Keratinocyte (primary cell): Measurements from ENCODE around the gene NUTF2. TPM values are rescaled to one million over a fixed set of nuclear protein-coding genes. Genes with fewer than 3 reads are reported as not detected.

Source experiments
- DNase-seq: peaks from one replicate; pipeline ENCODE4 v3.0.0-alpha.2; 2011; ENCODE audit warnings: low read depth, missing footprints, low spot score
- FAIRE-seq: peaks from 2 replicates; lab custom pipeline; 2011; peaks lifted over from hg19 to GRCh38; lab: Jason Lieb, UNC
- H2AFZ ChIP-seq: 2 replicates; pipeline ENCODE4 v1.6.0; 2012; ENCODE audit warnings: low read length, control low read depth, inconsistent platforms; ENCODE audit not compliant: control insufficient read depth
- H3K27ac ChIP-seq: 2 replicates; pipeline ENCODE4 v1.5.1; 2011; ENCODE audit warnings: low read length; ENCODE audit not compliant: control insufficient read depth, insufficient read depth
- H3K27me3 ChIP-seq: 3 replicates; pipeline ENCODE4 v1.6.0; 2011; ENCODE audit warnings: low read length; ENCODE audit not compliant: control insufficient read depth, insufficient read depth; ENCODE audit errors: extremely low read depth
- H3K36me3 ChIP-seq, 2 experiments: 2 replicates in 1 of 2; 3 replicates in 1 of 2; pipeline ENCODE4 v1.5.1; 2011; ENCODE audit warnings: low read length in 2 of 2, mild to moderate bottlenecking in 1 of 2; ENCODE audit not compliant: control insufficient read depth in 2 of 2, insufficient read depth in 2 of 2; ENCODE audit errors: extremely low read depth in 1 of 2
- H3K4me1 ChIP-seq: 3 replicates; pipeline ENCODE4 v1.5.1; 2011; ENCODE audit warnings: low read length; ENCODE audit not compliant: control insufficient read depth, insufficient read depth; ENCODE audit errors: extremely low read depth
- H3K4me2 ChIP-seq: 3 replicates; pipeline ENCODE4 v1.6.0; 2011; ENCODE audit warnings: low read depth, low read length; ENCODE audit not compliant: control insufficient read depth, insufficient read depth; ENCODE audit errors: extremely low read depth
- H3K4me3 ChIP-seq, 3 experiments: fragments of 200-600 bp in 1 of 3; sonication (generic) in 1 of 3; 2 replicates in 2 of 3; 3 replicates in 1 of 3; pipeline ENCODE4 v1.5.1; 2011 to 2016; ENCODE audit warnings: low read length in 3 of 3, mild to moderate bottlenecking in 3 of 3, control low read depth in 2 of 3, inconsistent platforms in 1 of 3, low read depth in 1 of 3, mixed read lengths in 1 of 3, mixed run types in 1 of 3, moderate library complexity in 1 of 3; ENCODE audit not compliant: control insufficient read depth in 2 of 3, insufficient read depth in 2 of 3; ENCODE audit errors: extremely low read depth in 1 of 3
- H3K79me2 ChIP-seq: 2 replicates; pipeline ENCODE4 v1.6.0; 2012; ENCODE audit warnings: low read length; ENCODE audit not compliant: control insufficient read depth, insufficient read depth
- H3K9ac ChIP-seq: 3 replicates; pipeline ENCODE4 v1.6.0; 2011; ENCODE audit warnings: low read length; ENCODE audit not compliant: control insufficient read depth, insufficient read depth; ENCODE audit errors: extremely low read depth
- H3K9me1 ChIP-seq: 3 replicates; pipeline ENCODE4 v1.6.0; 2011; ENCODE audit warnings: low read length; ENCODE audit not compliant: control insufficient read depth, insufficient read depth; ENCODE audit errors: extremely low read depth
- H3K9me3 ChIP-seq: 2 replicates; pipeline ENCODE4 v1.5.1; 2012; ENCODE audit warnings: low read depth, low read length; ENCODE audit not compliant: control insufficient read depth
- H4K20me1 ChIP-seq: 3 replicates; pipeline ENCODE4 v1.6.0; 2011; ENCODE audit warnings: low read length; ENCODE audit not compliant: control insufficient read depth, insufficient read depth; ENCODE audit errors: extremely low read depth
- EZH2 ChIP-seq: IDR thresholded peaks from one replicate; pipeline ENCODE4 v1.6.1; 2012; ENCODE audit warnings: inconsistent platforms, mild to moderate bottlenecking, low read length, moderate library complexity
- dilution Hi-C: fragments of 300-500 bp; cut with MboI; formaldehyde crosslinking; loops from one replicate; pipeline ENCODE4 v1.7.0; 2020; ENCODE audit warnings: low sequenced_read_pairs; ENCODE audit not compliant: extremely low pct_ligation_motif_present
- polyA plus RNA-seq, 5 experiments: library from polyadenylated mRNA; depleted of rRNA in 3 of 5; stranded (reverse) in 3 of 5; stranded (forward) in 1 of 5; unstranded in 1 of 5; fragments of >200 nt; gene quantifications; 1 replicate in 1 of 5; 2 replicates in 3 of 5; 3 replicates in 1 of 5; pipeline versions ENCODE4 v1.2.1 to v1.2.3, GENCODE V29; 2011 to 2012; ENCODE audit warnings: missing spikeins in 2 of 5, low read depth in 1 of 5, low replicate concordance in 1 of 5
- TF ChIP-seq, protein P1 (sequence below), 3 experiments: IDR thresholded peaks in 1 of 3; conservative IDR thresholded peaks in 1 of 3; optimal IDR thresholded peaks in 1 of 3; 2 replicates in 2 of 3; 3 replicates in 1 of 3; pipeline versions ENCODE3 to v1.5.1; 2011; ENCODE audit warnings: low read length in 3 of 3, mild to moderate bottlenecking in 3 of 3, moderate library complexity in 2 of 3, control low read depth in 1 of 3, inconsistent platforms in 1 of 3; ENCODE audit not compliant: insufficient read depth in 2 of 3; ENCODE audit errors: extremely low read depth in 1 of 3

The NUTF2 gene
- polyA plus RNA-seq, 1 donor (not counting 4 experiments of a cell fraction or from before 2014, with no cell fraction given), result 189 TPM

DNA sequence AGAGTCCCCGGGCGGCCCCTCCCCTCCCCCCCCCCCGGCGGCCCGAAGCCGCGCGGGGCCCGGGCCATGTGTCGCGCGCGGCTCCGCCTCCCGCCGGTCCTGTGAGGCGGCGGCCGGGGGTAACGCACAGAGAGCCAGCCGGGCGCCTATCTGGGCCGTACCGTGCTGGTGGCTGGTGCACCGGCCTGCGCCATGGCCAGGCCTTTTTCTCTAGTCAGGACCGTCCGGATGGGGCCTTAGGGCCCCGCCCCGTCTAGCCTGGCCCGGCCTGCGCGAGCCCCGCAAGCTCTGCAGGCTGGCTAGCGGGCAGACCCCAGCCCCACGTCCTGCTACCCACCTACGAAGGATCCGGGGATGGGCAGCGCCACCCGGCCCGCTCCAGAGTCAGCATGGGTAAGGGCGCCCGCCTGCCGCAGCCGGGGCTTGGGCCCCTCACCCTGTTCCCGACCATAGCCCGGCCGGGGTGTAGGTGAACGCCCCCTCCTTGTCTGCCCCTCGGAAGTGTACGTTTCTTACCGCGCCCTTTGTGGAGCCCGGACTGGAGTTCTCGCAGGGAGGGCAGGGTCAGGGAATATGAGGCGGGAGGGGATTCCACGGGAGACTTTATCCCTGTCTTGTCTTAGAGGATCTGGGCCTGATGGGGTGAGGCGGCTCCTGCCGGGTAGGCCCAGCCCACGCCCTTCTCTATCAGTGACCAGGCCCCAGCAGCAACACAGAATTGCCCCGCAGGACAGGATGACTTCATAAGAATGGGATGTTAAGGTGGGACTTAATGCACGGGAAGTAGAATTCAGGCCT, 530 bp downstream of the NUTF2 start, which contains the start of gene CENPT:
CENPT (minus strand) TSS at position 630 of the 798 bp plus-strand sequence. CDS start 13,834 bp downstream, outside the sequence.
- dilution Hi-C loops, result no loop called here
- no peaks in the 10 kb centered on the region for H3K27me3 ChIP-seq
- H3K4me2 ChIP-seq, result peak within 1 kb of the TSS; percentile 98
- H3K79me2 ChIP-seq, result peaks cover 75% of the 10 kb centered on the region
- H2AFZ ChIP-seq, result peak within 1 kb of the TSS; percentile 82
- FAIRE-seq (no peak), DNase-seq (no peak)
- peaks cover 48% of the 10 kb centered on the region for H3K4me1 ChIP-seq
- peaks cover 6% of the 10 kb centered on the region for H3K9me1 ChIP-seq
- TF ChIP-seq, protein P1, sequence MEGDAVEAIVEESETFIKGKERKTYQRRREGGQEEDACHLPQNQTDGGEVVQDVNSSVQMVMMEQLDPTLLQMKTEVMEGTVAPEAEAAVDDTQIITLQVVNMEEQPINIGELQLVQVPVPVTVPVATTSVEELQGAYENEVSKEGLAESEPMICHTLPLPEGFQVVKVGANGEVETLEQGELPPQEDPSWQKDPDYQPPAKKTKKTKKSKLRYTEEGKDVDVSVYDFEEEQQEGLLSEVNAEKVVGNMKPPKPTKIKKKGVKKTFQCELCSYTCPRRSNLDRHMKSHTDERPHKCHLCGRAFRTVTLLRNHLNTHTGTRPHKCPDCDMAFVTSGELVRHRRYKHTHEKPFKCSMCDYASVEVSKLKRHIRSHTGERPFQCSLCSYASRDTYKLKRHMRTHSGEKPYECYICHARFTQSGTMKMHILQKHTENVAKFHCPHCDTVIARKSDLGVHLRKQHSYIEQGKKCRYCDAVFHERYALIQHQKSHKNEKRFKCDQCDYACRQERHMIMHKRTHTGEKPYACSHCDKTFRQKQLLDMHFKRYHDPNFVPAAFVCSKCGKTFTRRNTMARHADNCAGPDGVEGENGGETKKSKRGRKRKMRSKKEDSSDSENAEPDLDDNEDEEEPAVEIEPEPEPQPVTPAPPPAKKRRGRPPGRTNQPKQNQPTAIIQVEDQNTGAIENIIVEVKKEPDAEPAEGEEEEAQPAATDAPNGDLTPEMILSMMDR (optimal IDR thresholded peaks at IDR 0.05 in 1 of 3, IDR thresholded peaks at IDR 0.05 in 1 of 3, conservative IDR thresholded peaks at IDR 0.05 in 1 of 3; ENCODE audit: extremely low read depth in 1 of 3, insufficient read depth in 2 of 3, low read length in 3 of 3), result no peak
- no peak for TF ChIP-seq EZH2
- H4K20me1 ChIP-seq, result peaks cover 2% of the 10 kb centered on the region
- H3K9me3 ChIP-seq, result no peaks in the 10 kb centered on the region
- peak within 1 kb of the TSS; percentile 97 for H3K27ac ChIP-seq
- peak within 1 kb of the TSS; percentile 92 to 97 (median 97) for H3K4me3 ChIP-seq
- H3K9ac ChIP-seq, result peak within 1 kb of the TSS; percentile 100
- peaks cover 6 to 13% of the 10 kb centered on the region in 2 experiments for H3K36me3 ChIP-seq

DNA sequence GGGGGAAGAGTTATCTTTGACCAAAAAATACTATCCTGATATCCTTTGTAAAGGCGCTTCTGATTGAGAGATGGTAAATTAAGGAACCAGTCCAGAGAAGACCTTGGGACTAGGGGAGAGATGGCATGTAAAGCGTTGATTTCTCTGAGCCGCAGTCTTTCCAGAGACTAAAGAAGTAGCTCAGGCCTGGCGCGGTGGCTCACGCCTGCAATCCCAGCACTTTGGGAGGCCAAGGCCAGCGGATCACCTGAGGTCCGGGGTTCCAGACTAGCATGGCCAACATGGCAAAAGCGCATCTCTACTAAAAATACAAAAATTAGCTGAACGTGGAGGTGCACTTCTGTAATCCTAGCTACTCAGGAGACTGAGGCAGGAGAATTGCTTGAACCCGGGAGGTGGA, 1.4 kb downstream of the NUTF2 start:
- peak overlapping the region; percentile 100 for H3K9ac ChIP-seq
- TF ChIP-seq, protein P1 (optimal IDR thresholded peaks at IDR 0.05 in 1 of 3, IDR thresholded peaks at IDR 0.05 in 1 of 3, conservative IDR thresholded peaks at IDR 0.05 in 1 of 3; ENCODE audit: extremely low read depth in 1 of 3, insufficient read depth in 2 of 3, low read length in 3 of 3), result no peak
- no peak for TF ChIP-seq EZH2
- H4K20me1 ChIP-seq, result peaks cover 2% of the 10 kb centered on the region
- no peak for DNase-seq
- peak overlapping the region; percentile 98 for H3K4me2 ChIP-seq
- H3K9me1 ChIP-seq, result peaks cover 6% of the 10 kb centered on the region
- H3K4me1 ChIP-seq, result peaks cover 40% of the 10 kb centered on the region
- no peak overlapping the region for H2AFZ ChIP-seq
- H3K27me3 ChIP-seq, result no peaks in the 10 kb centered on the region
- H3K9me3 ChIP-seq, result no peaks in the 10 kb centered on the region
- H3K27ac ChIP-seq, result peak overlapping the region; percentile 97
- peak overlapping the region; percentile 92 to 97 (median 97) for H3K4me3 ChIP-seq
- dilution Hi-C loops, result no loop called here
- peaks cover 5 to 13% of the 10 kb centered on the region in 2 experiments for H3K36me3 ChIP-seq
- FAIRE-seq, result no peak
- H3K79me2 ChIP-seq, result peaks cover 75% of the 10 kb centered on the region
